Nephron progenitor cell (in vitro differentiated cells): Measurements from ENCODE around the gene FOXS1.

Experiments
- DNase-seq: peaks from one replicate; pipeline ENCODE4 v3.0.0; 2021
- H3K27ac Mint-ChIP-seq: 2 replicates; pipeline ENCODE4 v1.8.0; 2021; ENCODE audit warnings: mild to moderate bottlenecking, moderate library complexity, mixed read lengths
- H3K27me3 Mint-ChIP-seq: 2 replicates; pipeline ENCODE4 v1.8.0; 2021; ENCODE audit warnings: mild to moderate bottlenecking, low read depth, mixed read lengths; ENCODE audit not compliant: poor library complexity
- H3K36me3 Mint-ChIP-seq: 2 replicates; pipeline ENCODE4 v1.8.0; 2021; ENCODE audit warnings: low read depth, mixed read lengths
- H3K4me1 Mint-ChIP-seq: 2 replicates; pipeline ENCODE4 v1.8.0; 2021; ENCODE audit warnings: mixed read lengths
- H3K4me3 Mint-ChIP-seq: 2 replicates; pipeline ENCODE4 v1.8.0; 2021; ENCODE audit warnings: mild to moderate bottlenecking, moderate library complexity, mixed read lengths
- H3K9me3 Mint-ChIP-seq: 2 replicates; pipeline ENCODE4 v1.8.0; 2021; ENCODE audit warnings: mild to moderate bottlenecking, moderate library complexity, mixed read lengths
- TF ChIP-seq, protein P1 (sequence below): fragments of 200-600 bp; sonication (generic); IDR thresholded peaks from 2 replicates; pipeline ENCODE4 v1.5.0; 2021; ENCODE audit warnings: antibody characterized with exemption

FOXS1 gene

DNA sequence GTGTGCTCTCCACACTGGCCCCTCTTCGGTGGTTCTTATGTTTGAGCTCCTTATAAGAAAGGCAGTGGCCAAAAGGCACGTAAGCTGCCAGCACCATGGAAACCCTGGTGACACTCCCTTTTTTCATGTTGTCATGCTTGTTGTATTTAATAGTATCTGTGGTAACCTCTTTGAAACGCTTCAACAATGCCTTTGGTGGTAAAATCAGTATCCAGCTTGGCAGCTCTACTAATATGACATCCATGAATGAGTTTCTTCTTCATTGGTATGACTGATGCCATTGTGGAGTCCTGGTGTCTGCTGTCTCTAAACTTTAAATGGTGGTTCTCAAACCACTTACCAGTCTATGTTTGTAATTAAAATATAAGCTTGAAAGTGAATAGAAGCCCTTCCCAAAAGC is 36.9 kb downstream of the FOXS1 start:
- TF ChIP-seq, protein P1, sequence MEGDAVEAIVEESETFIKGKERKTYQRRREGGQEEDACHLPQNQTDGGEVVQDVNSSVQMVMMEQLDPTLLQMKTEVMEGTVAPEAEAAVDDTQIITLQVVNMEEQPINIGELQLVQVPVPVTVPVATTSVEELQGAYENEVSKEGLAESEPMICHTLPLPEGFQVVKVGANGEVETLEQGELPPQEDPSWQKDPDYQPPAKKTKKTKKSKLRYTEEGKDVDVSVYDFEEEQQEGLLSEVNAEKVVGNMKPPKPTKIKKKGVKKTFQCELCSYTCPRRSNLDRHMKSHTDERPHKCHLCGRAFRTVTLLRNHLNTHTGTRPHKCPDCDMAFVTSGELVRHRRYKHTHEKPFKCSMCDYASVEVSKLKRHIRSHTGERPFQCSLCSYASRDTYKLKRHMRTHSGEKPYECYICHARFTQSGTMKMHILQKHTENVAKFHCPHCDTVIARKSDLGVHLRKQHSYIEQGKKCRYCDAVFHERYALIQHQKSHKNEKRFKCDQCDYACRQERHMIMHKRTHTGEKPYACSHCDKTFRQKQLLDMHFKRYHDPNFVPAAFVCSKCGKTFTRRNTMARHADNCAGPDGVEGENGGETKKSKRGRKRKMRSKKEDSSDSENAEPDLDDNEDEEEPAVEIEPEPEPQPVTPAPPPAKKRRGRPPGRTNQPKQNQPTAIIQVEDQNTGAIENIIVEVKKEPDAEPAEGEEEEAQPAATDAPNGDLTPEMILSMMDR = no peak
- no peaks in the 10 kb centered on the region for H3K9me3 Mint-ChIP-seq
- H3K36me3 Mint-ChIP-seq = peaks cover 32% of the 10 kb centered on the region
- H3K4me1 Mint-ChIP-seq = peaks cover 38% of the 10 kb centered on the region
- peaks cover 2% of the 10 kb centered on the region for H3K27me3 Mint-ChIP-seq
- H3K4me3 Mint-ChIP-seq = no peak overlapping the region
- DNase-seq = no peak
- no peak overlapping the region for H3K27ac Mint-ChIP-seq

DNA sequence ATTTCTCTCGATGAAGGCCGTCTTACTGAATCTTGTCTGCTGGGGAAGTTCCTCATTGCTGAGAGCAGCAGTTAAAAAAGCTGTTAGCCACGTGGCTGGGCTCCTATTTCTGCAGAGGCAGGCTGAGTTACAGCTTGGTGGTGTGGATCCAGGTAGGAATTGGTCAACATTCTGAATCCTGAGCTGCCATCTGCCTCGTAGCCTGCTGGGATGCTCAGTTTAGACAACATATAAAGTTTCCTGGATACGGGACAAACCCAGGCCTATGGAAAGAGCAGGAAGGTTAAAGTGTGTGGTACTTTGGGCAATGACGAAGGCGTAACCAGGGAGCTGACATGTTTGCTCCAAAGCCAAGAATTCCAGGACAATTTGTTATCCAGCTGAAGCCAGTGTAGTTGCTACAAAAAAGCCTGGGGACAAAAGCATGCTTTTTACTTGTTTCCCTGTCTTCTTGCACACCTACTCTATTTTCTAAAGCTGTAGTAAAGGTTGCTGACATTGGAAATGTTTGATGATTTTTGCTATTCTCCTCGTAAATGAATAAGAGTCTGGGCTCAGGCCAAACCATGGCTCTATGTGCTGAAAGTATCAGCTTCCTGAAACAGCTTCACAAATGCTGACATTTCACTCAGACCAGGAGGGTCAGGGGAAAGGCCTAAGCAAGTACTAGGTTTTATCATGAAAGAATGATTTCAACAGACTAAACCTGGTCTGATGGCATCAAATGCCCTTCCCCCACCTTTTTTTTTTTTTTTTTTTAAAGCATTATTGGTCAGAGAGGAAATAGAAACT is 38.6 kb downstream of the FOXS1 start:
- Mint-ChIP-seq H3K4me1 (peaks cover 29% of the 10 kb centered on the region), H3K4me3 (no peak overlapping the region), H3K27me3 (peaks cover 7% of the 10 kb centered on the region), H3K9me3 (no peaks in the 10 kb centered on the region), H3K27ac (peak overlapping the region; percentile 58), H3K36me3 (peaks cover 47% of the 10 kb centered on the region)
- no peak for DNase-seq
- TF ChIP-seq, protein P1 = no peak

DNA sequence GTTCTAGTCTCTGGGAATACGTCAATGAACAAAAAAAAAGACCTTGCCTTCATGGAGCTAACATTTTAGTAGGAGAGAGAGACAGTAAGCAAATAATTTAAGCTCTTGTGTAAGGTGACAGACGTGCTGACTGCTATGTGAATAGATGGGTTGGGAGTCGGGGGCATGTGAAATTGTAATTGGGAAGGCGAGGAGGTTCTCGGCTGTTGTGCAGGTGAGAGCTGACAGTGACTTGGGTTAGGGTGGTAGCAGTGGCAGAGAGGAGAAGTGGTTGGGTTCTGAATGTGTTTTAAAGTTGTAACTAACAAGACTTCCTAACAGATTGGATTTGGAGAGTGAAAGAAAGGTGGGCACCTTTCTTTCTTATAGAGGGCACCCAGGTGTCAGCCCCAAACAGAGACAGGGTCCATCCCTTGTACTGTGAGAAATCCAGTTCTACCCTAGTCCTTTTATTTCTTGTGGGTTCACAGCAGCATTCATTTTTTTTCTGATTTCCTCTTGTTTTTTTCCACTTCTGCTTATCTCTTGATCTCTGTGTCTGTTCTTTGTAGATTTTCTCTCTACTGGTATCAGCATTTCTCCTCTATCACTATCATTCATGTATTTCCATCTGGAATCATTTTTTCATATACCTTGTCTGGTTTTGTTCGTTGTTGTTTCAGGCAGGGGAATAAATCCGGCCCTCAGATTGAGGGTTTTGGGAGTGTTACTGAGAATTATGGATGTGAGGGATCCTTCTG is 41.7 kb downstream of the FOXS1 start:
- H3K4me3 Mint-ChIP-seq = no peak overlapping the region
- no peaks in the 10 kb centered on the region for H3K9me3 Mint-ChIP-seq
- peaks cover 7% of the 10 kb centered on the region for H3K27me3 Mint-ChIP-seq
- peak overlapping the region; percentile 47 for H3K27ac Mint-ChIP-seq
- H3K4me1 Mint-ChIP-seq = peaks cover 16% of the 10 kb centered on the region
- TF ChIP-seq, protein P1 = no peak
- no peak for DNase-seq
- H3K36me3 Mint-ChIP-seq = peaks cover 69% of the 10 kb centered on the region

DNA sequence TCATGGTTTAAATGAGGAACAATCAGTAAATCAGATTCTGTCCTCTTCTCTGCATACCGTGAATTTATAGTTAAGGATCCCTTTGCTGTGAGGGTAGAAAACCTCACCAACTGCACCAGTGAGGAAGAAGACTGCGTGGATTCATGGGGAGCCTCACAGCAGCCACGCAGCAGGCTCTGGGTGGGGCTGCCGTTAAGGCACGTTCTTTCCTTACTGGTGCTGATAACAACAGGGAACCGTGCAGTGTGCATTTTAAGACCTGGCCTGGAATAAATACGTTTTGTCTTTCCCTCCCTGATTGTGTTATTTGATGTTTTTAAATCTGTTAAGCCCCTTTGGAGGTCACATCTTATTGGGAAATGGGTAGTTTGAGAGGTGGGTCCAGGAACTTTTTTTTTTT is 43.9 kb downstream of the FOXS1 start:
- TF ChIP-seq, protein P1 = no peak
- Mint-ChIP-seq H3K27ac (no peak overlapping the region), H3K4me3 (no peak overlapping the region), H3K4me1 (peaks cover 13% of the 10 kb centered on the region), H3K36me3 (peaks cover 81% of the 10 kb centered on the region), H3K9me3 (no peaks in the 10 kb centered on the region), H3K27me3 (peaks cover 6% of the 10 kb centered on the region)
- no peak for DNase-seq

DNA sequence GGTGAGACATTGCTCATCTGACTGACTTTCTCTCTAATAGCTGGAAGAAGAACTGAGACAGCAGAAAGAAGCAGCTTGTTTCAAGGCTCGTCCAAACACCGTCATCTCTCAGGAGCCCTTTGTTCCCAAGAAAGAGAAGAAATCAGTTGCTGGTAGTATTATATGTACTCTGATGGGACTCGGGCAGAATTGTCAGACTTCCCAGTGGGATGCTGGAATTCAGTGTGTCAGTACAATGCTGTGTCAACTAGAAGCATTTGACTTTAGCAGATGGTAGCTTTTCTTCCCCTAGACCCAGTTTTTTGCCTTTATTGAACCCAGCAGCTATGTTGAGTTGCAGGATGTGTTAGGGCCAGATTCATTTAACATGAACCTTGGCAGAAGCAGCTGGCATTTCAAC is 48.0 kb downstream of the FOXS1 start:
- H3K27ac Mint-ChIP-seq = no peak overlapping the region
- peaks cover 2% of the 10 kb centered on the region for H3K27me3 Mint-ChIP-seq
- TF ChIP-seq, protein P1 = no peak
- peaks cover 87% of the 10 kb centered on the region for H3K36me3 Mint-ChIP-seq
- H3K4me1 Mint-ChIP-seq = no peaks in the 10 kb centered on the region
- no peak overlapping the region for H3K4me3 Mint-ChIP-seq
- no peak for DNase-seq
- H3K9me3 Mint-ChIP-seq = no peaks in the 10 kb centered on the region
